Transverse colon (tissue), 4 donors: ENCODE measurements around the gene RUFY2. TPM values are rescaled to one million over a fixed set of nuclear protein-coding genes. Genes with fewer than 3 reads are reported as not detected.

Experiments
- DNase-seq: peaks from one replicate; pipeline ENCODE4 v3.0.0-alpha.2; 2019
- H3K27ac ChIP-seq, 4 donors: fragments of 200-600 bp; sonication (generic); 2 replicates each; pipeline ENCODE4 v1.5.1; 2016 to 2018; ENCODE audit warnings: inconsistent platforms in 4 of 4
- H3K27me3 ChIP-seq: fragments of 200-600 bp; sonication (generic); 2 replicates; pipeline ENCODE4 v1.5.1; 2017; ENCODE audit warnings: inconsistent platforms
- H3K36me3 ChIP-seq, 4 donors: fragments of 200-600 bp; sonication (generic); 2 replicates each; pipeline ENCODE4 v1.5.1; 2017 to 2019; ENCODE audit warnings: inconsistent platforms in 4 of 4
- H3K4me1 ChIP-seq, 4 donors: fragments of 200-600 bp; sonication (generic); 2 replicates each; pipeline ENCODE4 v1.5.1; 2017 to 2020; ENCODE audit warnings: inconsistent platforms in 4 of 4
- H3K4me3 ChIP-seq, 4 donors: fragments of 200-600 bp; sonication (generic); 1 replicate in 1 of 4; 2 replicates in 3 of 4; pipeline versions ENCODE4 v1.5.1 to v1.6.1; 2017 to 2019; ENCODE audit warnings: inconsistent platforms in 4 of 4
- H3K9me3 ChIP-seq, 2 donors: fragments of 200-600 bp; sonication (generic); 2 replicates each; pipeline ENCODE4 v1.5.1; 2017 to 2019; ENCODE audit warnings: inconsistent platforms in 2 of 2
- EP300 ChIP-seq: sonication (generic); formaldehyde crosslinking; IDR thresholded peaks from one replicate; pipeline ENCODE4 v1.6.1; 2017; ENCODE audit warnings: antibody characterized with exemption, low read depth
- POLR2A ChIP-seq: fragments of 450-650 bp; IDR thresholded peaks from one replicate; pipeline ENCODE4 v1.6.1; 2016; ENCODE audit warnings: antibody characterized with exemption, mild to moderate bottlenecking, moderate library complexity
- POLR2AphosphoS5 ChIP-seq, 3 donors: sonication (generic); formaldehyde crosslinking; IDR thresholded peaks; one replicate each; pipeline ENCODE4 v1.6.1; 2016; ENCODE audit warnings: antibody characterized with exemption in 3 of 3
- WGBS, 2 donors: methylation state at CpG; one replicate each; pipeline ENCODE4 v1.1.5; 2018; ENCODE audit warnings: low coverage in 1 of 2; 5-methylcytosine and 5-hydroxymethylcytosine counted together
- in situ Hi-C, 4 donors: fragments of 200-750 bp; cut with MboI; loops; one replicate each; pipeline versions ENCODE4 v1.15.0 to v1.15.1; 2017; ENCODE audit warnings: low sequenced_read_pairs in 3 of 4, low pct_ligation_motif_present in 1 of 4, low pct_unique_long_range_greater_than_20kb in 1 of 4
- intact Hi-C: fragments of 100-400 bp; cut with DNase I; formaldehyde crosslinking; loops from one replicate; pipeline ENCODE4 v1.15.1; 2023; ENCODE audit warnings: low total_unique reads
- total RNA-seq, 4 donors: library from RNA; depleted of rRNA; stranded (reverse); fragments of >200 nt; gene quantifications; one replicate each; pipeline ENCODE4 v1.1.0, GENCODE V29; 2016
- TF ChIP-seq, protein P1 (sequence below), 5 experiments: fragments of 200-600 bp in 3 of 5; fragments of 450-650 bp in 2 of 5; sonication (generic) in 3 of 5; IDR thresholded peaks; 1 replicate in 2 of 5; 2 replicates in 3 of 5; pipeline ENCODE4 v1.5.1; 2016 to 2017; ENCODE audit warnings: antibody characterized with exemption in 5 of 5, inconsistent platforms in 3 of 5, mild to moderate bottlenecking in 2 of 5, moderate library complexity in 1 of 5

The RUFY2 gene
- total RNA-seq, 4 donors from 2014 or later: 7.9 to 34.8 (median 22.8) TPM

- DNase-seq: no peak
- WGBS, 2 donors: 94 to 97% methylated on average over 16 to 20 of the region's 20 CpGs
Measured at GRCh38 chr10:68424454-68425014, 17.5 kb upstream of the RUFY2 start.

DNA sequence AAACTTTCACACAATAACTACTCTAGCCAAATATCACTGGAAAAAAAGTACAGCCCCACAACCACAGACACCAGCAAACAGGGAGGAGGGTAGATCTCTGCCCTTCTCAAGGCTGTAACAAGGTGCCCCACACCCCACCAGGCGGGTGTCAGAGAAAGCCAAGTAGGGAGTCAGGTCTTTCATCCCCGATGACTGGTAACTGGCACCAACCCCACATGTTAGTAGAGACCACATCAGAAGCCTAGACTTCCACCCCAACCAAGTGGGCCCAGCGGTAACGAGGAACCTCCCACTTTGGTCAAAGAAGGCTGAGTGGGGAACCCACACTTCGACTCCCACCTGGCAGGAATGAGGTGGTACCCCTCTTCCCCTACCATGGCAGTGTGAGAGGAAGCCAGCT is 16.4 kb upstream of the RUFY2 start:
- 89% methylated on average over 5 of the region's 5 CpGs; no CpG with 5 or more reads in 1 of the 2 donors for WGBS, 2 donors
- no peaks in the 10 kb centered on the region for H3K4me1 ChIP-seq
- no peaks in the 10 kb centered on the region for H3K36me3 ChIP-seq
- in situ Hi-C loops (no loop called here), intact Hi-C loops (no loop called here)
- no peak overlapping the region for H3K4me3 ChIP-seq
- no peaks in the 10 kb centered on the region for H3K27me3 ChIP-seq
- TF ChIP-seq, protein P1, sequence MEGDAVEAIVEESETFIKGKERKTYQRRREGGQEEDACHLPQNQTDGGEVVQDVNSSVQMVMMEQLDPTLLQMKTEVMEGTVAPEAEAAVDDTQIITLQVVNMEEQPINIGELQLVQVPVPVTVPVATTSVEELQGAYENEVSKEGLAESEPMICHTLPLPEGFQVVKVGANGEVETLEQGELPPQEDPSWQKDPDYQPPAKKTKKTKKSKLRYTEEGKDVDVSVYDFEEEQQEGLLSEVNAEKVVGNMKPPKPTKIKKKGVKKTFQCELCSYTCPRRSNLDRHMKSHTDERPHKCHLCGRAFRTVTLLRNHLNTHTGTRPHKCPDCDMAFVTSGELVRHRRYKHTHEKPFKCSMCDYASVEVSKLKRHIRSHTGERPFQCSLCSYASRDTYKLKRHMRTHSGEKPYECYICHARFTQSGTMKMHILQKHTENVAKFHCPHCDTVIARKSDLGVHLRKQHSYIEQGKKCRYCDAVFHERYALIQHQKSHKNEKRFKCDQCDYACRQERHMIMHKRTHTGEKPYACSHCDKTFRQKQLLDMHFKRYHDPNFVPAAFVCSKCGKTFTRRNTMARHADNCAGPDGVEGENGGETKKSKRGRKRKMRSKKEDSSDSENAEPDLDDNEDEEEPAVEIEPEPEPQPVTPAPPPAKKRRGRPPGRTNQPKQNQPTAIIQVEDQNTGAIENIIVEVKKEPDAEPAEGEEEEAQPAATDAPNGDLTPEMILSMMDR (IDR thresholded peaks at IDR 0.05): no peak
- TF ChIP-seq POLR2AphosphoS5 (IDR thresholded peaks at IDR 0.05) (no peak), POLR2A (no peak), EP300 (no peak)
- no peak overlapping the region for H3K27ac ChIP-seq
- no peak for DNase-seq
- no peaks in the 10 kb centered on the region for H3K9me3 ChIP-seq

More at GRCh38 chr10:68424454-68425014, 17.5 kb upstream of the RUFY2 start:
- no peaks in the 10 kb centered on the region for H3K36me3 ChIP-seq
- TF ChIP-seq EP300 (no peak), POLR2A (no peak), POLR2AphosphoS5 (IDR thresholded peaks at IDR 0.05) (no peak)
- TF ChIP-seq, protein P1 (IDR thresholded peaks at IDR 0.05): no peak
- H3K27ac ChIP-seq: no peak overlapping the region
- H3K4me1 ChIP-seq: no peaks in the 10 kb centered on the region
- intact Hi-C loops: no loop called here
- no peaks in the 10 kb centered on the region for H3K9me3 ChIP-seq
- H3K4me3 ChIP-seq: no peak overlapping the region
- no peaks in the 10 kb centered on the region for H3K27me3 ChIP-seq
- in situ Hi-C loops: no loop called here

DNA sequence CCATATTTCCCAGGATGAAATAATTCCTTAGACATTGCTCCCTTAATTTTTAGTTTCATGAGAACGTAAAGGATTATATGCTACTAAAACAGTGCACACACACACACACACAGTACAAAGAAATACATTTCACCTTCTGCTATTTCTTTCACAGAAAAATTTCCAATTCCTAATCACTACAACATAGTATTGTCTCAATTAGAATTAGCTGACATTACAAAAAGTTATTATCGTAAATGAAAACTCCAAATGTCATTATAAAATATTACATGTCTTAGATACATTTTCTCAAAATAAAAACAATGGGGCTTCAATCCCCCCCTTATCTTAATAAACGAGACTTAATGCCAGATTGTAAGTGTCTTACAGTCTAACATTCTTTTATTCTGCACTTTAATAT is 12.3 kb upstream of the RUFY2 start:
- TF ChIP-seq POLR2A (no peak), EP300 (no peak), POLR2AphosphoS5 (IDR thresholded peaks at IDR 0.05) (no peak)
- TF ChIP-seq, protein P1 (IDR thresholded peaks at IDR 0.05): no peak
- 92 to 97% methylated on average over 3 of the region's 3 CpGs for WGBS, 2 donors
- in situ Hi-C loops (no loop called here), intact Hi-C loops (no loop called here)
- Histone ChIP-seq H3K4me3 (no peak overlapping the region), H3K27me3 (no peaks in the 10 kb centered on the region), H3K27ac (no peak overlapping the region), H3K4me1 (no peaks in the 10 kb centered on the region), H3K9me3 (no peaks in the 10 kb centered on the region), H3K36me3 (no peaks in the 10 kb centered on the region)
- DNase-seq: no peak

GRCh38 chr10:68408898-68409518 is 1.9 kb upstream of the RUFY2 start:
- Histone ChIP-seq H3K27ac (no peak overlapping the region), H3K27me3 (no peaks in the 10 kb centered on the region), H3K36me3 (no peaks in the 10 kb centered on the region), H3K9me3 (no peaks in the 10 kb centered on the region), H3K4me1 (peaks cover 4 to 15% (median 7%) of the 10 kb centered on the region in 4 donors), H3K4me3 (no peak overlapping the region)
- TF ChIP-seq, protein P1 (IDR thresholded peaks at IDR 0.05): no peak
- no peak for TF ChIP-seq POLR2AphosphoS5 (IDR thresholded peaks at IDR 0.05)
- no peak for TF ChIP-seq EP300
- no peak for TF ChIP-seq POLR2A
- intact Hi-C loops: no loop called here
- in situ Hi-C loops: no loop called here
- 80 to 95% methylated on average over 1 to 2 of the region's 2 CpGs for WGBS, 2 donors
- no peak for DNase-seq
